Nasal cavity respiratory epithelium epithelial cell of viscerocranial mucosa (primary cell): ENCODE measurements around the gene PRKRIP1. TPM values are rescaled to one million over a fixed set of nuclear protein-coding genes. Genes with fewer than 3 reads are reported as not detected.

Experiments
- total RNA-seq: library from RNA; depleted of rRNA; stranded (reverse); fragments of >200 nt; gene quantifications from 2 replicates; pipeline ENCODE4 v1.2.3, GENCODE V29; 2014

Gene PRKRIP1, protein sequence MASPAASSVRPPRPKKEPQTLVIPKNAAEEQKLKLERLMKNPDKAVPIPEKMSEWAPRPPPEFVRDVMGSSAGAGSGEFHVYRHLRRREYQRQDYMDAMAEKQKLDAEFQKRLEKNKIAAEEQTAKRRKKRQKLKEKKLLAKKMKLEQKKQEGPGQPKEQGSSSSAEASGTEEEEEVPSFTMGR
- 14.4 and 16.0 TPM in 2 replicates for total RNA-seq

DNA sequence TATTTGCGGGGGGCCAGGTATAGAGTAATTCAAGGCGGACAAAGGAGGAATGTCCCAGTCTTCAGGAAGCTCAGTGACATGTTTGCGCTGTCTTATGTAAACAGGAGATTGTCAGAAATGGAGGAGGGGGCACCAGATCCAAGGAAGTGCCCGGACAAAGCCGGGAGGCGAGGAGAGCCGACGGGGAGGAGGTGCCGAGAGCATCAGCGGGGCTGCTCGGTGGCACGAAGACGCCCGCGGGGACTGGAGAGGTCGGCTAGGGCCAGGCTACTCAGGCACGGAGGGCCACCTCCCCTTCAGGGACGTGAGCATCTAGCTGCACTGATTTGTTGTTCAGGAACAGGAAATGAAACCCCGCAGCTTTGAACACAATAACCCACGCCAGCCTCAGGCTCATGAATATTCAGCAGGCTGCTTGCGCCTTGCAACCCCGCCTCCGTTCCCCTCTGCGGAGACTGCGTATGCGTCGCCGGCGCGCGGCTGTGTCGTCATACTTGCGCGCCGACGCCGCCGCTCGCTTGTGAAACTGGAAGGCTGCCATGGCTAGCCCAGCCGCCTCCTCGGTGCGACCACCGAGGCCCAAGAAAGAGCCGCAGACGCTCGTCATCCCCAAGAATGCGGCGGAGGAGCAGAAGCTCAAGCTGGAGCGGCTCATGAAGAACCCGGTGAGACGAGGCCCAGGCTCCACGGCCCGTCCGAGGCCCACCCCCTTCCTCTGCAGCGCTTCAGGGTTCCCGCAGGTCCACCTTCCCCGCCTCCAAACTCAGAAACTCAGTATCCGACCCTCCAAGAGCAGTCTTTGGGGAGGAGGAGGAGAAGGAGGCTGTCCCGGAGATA lies at the start of gene PRKRIP1:
Gene PRKRIP1, plus strand, starts transcription at position 491 of the 837 bp plus-strand sequence. Its CDS starts 49 bp downstream, at position 540.

DNA sequence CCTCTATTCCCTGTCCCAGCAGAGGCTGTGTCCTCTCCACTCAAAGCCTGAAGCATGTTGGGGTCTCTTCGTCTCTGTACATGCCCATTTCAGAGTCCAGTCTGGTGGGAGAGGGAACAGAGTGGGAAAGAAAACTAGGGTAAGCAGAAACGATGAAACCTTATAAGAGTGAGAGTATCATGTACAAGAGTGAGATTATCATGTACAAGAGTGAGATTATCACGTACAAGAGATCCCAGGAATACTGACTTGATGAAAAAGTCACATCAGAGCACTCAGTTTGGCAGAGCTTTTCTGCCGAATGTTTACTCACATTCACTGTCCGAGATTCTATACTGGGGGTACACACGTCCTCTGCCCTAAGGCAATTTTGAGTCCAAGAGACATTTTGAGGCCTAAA lies 39.8 kb upstream of the PRKRIP1 start, which contains the start of gene SPDYE6:
Gene SPDYE6, minus strand, starts transcription at position 101 of the 400 bp plus-strand sequence. CDS start 421 bp downstream, outside the sequence.

DNA sequence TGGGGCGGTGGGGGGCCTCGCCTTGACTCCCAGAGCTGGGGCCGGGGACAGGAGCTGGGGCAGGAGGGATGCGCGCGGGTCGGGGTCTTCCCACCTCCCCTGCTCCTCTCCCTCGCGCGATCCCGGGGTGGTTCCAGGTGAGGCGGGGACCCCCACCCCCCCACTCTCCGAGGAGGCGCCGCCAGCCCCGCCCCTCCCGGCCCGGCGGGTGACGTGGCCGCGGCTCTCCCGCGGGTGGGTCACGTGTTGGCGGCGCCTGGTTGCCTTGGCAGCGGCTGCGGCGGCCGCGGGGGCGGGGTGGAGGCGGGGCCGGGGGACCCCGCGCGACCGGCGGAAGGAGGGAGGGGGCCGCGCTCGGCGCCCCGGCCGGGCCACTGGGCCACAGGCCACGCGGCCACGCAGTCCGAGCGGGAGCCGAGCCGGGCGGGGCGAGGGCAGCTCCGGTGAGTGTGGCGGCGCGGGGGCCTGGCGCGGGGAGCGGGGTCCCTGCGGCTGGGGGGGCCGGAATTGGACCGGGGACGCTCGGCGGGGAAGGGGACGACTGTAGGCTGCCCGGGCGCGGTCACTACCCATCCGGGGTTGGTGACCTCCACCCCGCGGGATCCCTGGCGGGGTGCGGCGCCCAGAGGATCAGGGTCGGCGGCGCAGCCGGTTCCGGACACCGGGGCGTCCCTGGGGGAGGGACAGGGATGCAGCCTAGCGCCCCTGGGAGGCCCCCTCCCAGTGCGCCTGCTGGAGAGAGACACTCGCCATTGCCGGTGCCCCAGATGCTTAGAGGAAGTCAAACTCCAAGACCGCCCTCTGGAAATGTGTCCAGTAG lies 37.3 kb downstream of the PRKRIP1 start, which contains the start of gene ORAI2:
Gene ORAI2, plus strand, starts transcription at position 357 of the 820 bp plus-strand sequence. CDS start 5,382 bp downstream, outside the sequence.

DNA sequence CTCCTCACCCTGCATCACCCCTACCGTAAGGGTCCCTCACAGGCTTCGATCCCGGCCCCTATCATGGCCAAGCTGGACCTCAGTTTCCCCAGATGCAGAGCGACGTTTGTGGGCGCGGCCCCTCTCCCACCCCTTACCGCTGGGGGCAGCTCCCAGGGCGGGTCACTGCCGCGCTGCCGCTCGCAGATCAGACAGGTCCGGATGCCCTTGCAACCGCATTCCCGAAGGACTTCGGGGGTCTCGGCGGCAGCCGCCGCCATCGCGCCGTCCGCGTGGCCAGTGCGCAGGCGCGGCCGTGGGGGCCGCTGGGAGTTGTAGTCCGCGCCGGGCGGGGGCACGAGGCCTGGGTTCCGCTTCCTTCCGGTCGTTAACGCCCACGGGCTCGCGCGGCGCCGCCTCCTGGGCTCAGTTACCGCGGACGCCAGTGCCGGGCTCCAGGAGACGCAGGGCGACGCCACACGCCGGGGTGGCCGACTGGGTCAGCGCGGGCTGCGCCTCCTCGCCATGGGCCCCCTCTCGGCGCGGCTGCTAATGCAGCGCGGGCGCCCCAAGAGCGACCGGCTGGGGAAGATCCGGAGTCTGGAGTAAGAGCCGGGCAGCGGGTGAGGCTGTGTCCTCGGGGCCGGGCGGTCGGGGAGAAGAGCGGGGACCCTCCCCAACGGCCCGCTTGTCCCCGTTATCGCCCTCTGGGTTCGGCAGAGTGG lies 68.6 kb downstream of the PRKRIP1 start, which contains the start of the genes ALKBH4 and LRWD1:
Gene ALKBH4, minus strand, starts transcription at position 287 of the 704 bp plus-strand sequence. Its CDS starts 27 bp downstream, at position 260.
Gene LRWD1, plus strand, starts transcription at position 408 of the 704 bp plus-strand sequence. Its CDS starts 97 bp downstream, at position 505.

Other genes with a start within 250 kb of the PRKRIP1 start
- 2.4 and 5.1 TPM in 2 replicates for gene SH2B2, start 109.5 kb upstream of the PRKRIP1 start, total RNA-seq
- not detected in 2 replicates for gene SPDYE6, start 39.9 kb upstream of the PRKRIP1 start, total RNA-seq
- 7.5 and 13.2 TPM in 2 replicates for gene ORAI2, start 37.2 kb downstream of the PRKRIP1 start, total RNA-seq
- 6.5 and 8.0 TPM in 2 replicates for gene ALKBH4, start 68.5 kb downstream of the PRKRIP1 start, total RNA-seq
- gene LRWD1, start 68.6 kb downstream of the PRKRIP1 start, total RNA-seq, result 22.5 and 27.0 TPM in 2 replicates
- 26.8 and 37.6 TPM in 2 replicates for gene POLR2J, start 82.6 kb downstream of the PRKRIP1 start, total RNA-seq
- 0.85 and 1.0 TPM in 2 replicates for gene RASA4B, start 121.4 kb downstream of the PRKRIP1 start, total RNA-seq
- gene UPK3BL2, start 147.3 kb downstream of the PRKRIP1 start, total RNA-seq, result 2.4 and 72.2 TPM in 2 replicates
- gene SPDYE2, start 154.9 kb downstream of the PRKRIP1 start, total RNA-seq, result not detected in 2 replicates
- 10.3 and 10.9 TPM in 2 replicates for gene POLR2J3, start 176.2 kb downstream of the PRKRIP1 start, total RNA-seq
- gene RASA4, start 220.4 kb downstream of the PRKRIP1 start, total RNA-seq, result 1.7 and 2.9 TPM in 2 replicates
- gene UPK3BL1, start 246.4 kb downstream of the PRKRIP1 start, total RNA-seq, result 40.0 and 90.6 TPM in 2 replicates